CD14-positive monocyte (primary cell): ENCODE results near the gene SULT1A3. TPM values are rescaled to one million over a fixed set of nuclear protein-coding genes. Genes with fewer than 3 reads are reported as not detected.
A peak's percentile ranks its signal among the peaks of the same experiment; 100 is the strongest.
"Not testable (repeated sequence)": the region's sequence is repeated elsewhere in the genome, so short reads cannot be mapped to it uniquely, and the experiment has no call there.

Experiments used
- DNase-seq, 3 donors: peaks; one replicate each; pipeline ENCODE4 v3.0.0-alpha.2; 2011 to 2022
- H2AFZ ChIP-seq: 2 replicates; pipeline ENCODE4 v1.6.0; 2012; ENCODE audit warnings: mild to moderate bottlenecking, low read depth, low read length, inconsistent platforms; ENCODE audit not compliant: insufficient read depth, poor library complexity, severe bottlenecking
- H3K27ac ChIP-seq, 2 donors: 1 replicate in 1 of 2; 2 replicates in 1 of 2; pipeline ENCODE4 v1.5.1; 2012 to 2013; ENCODE audit warnings: low read length in 2 of 2, control low read depth in 1 of 2, inconsistent platforms in 1 of 2, low read depth in 1 of 2, mild to moderate bottlenecking in 1 of 2
- H3K27me3 ChIP-seq, 2 donors: one replicate each; pipeline versions ENCODE4 v1.6.0 to v1.6.1; 2011 to 2013; ENCODE audit warnings: low read length in 2 of 2; ENCODE audit not compliant: control insufficient read depth in 2 of 2, insufficient read depth in 2 of 2
- H3K36me3 ChIP-seq, 2 donors: replicated peaks in 1 of 2; 1 replicate in 1 of 2; 2 replicates in 1 of 2; pipeline versions ENCODE4 v1.5.1 to v1.6.1; 2012 to 2013; ENCODE audit warnings: low read length in 2 of 2, control low read depth in 1 of 2, inconsistent platforms in 1 of 2, mild to moderate bottlenecking in 1 of 2; ENCODE audit not compliant: insufficient read depth in 2 of 2, control insufficient read depth in 1 of 2
- H3K4me1 ChIP-seq, 2 donors: 1 replicate in 1 of 2; 2 replicates in 1 of 2; pipeline versions ENCODE4 v1.5.1 to v1.6.1; 2012 to 2013; ENCODE audit warnings: low read length in 2 of 2, control low read depth in 1 of 2, inconsistent platforms in 1 of 2, mild to moderate bottlenecking in 1 of 2, moderate library complexity in 1 of 2; ENCODE audit not compliant: insufficient read depth in 2 of 2, control insufficient read depth in 1 of 2
- H3K4me2 ChIP-seq: replicated peaks from 2 replicates; pipeline ENCODE3; 2012; ENCODE audit warnings: low read length, moderate library complexity, mild to moderate bottlenecking; ENCODE audit not compliant: poor library complexity, severe bottlenecking; ENCODE audit errors: extremely low read depth
- H3K4me3 ChIP-seq, 3 experiments: fragments of 200-600 bp in 1 of 3; sonication (generic) in 1 of 3; replicated peaks in 1 of 3; 1 replicate in 2 of 3; 2 replicates in 1 of 3; pipeline ENCODE4 v1.5.1; 2011 to 2013; ENCODE audit warnings: low read length in 3 of 3, mild to moderate bottlenecking in 3 of 3, control low read depth in 2 of 3, low read depth in 2 of 3, inconsistent platforms in 1 of 3, moderate library complexity in 1 of 3
- H3K79me2 ChIP-seq: 2 replicates; pipeline ENCODE4 v1.6.0; 2012; ENCODE audit warnings: mild to moderate bottlenecking, control low read depth, inconsistent platforms, low read length, moderate library complexity; ENCODE audit not compliant: insufficient read depth
- H3K9ac ChIP-seq: 2 replicates; pipeline ENCODE4 v1.6.0; 2017; ENCODE audit warnings: low read length, mild to moderate bottlenecking; ENCODE audit not compliant: insufficient read depth, poor library complexity, severe bottlenecking
- H3K9me3 ChIP-seq, 2 donors: replicated peaks in 1 of 2; 1 replicate in 1 of 2; 2 replicates in 1 of 2; pipeline versions ENCODE4 v1.5.1 to v1.6.1; 2012 to 2013; ENCODE audit warnings: low read length in 2 of 2, control low read depth in 1 of 2; ENCODE audit not compliant: control insufficient read depth in 1 of 2, insufficient read depth in 1 of 2
- H4K20me1 ChIP-seq: 2 replicates; pipeline ENCODE4 v1.6.0; 2012; ENCODE audit warnings: mild to moderate bottlenecking, low read length, control low read depth, moderate library complexity; ENCODE audit not compliant: insufficient read depth
- H3K27ac Mint-ChIP-seq, 7 donors: one replicate each; pipeline ENCODE4 v1.8.0; 2020; ENCODE audit warnings: mild to moderate bottlenecking in 7 of 7, mixed read lengths in 7 of 7, moderate library complexity in 6 of 7, inconsistent platforms in 2 of 7
- H3K27me3 Mint-ChIP-seq, 3 donors: one replicate each; pipeline ENCODE4 v1.8.0; 2021 to 2022; ENCODE audit warnings: low read depth in 3 of 3, mild to moderate bottlenecking in 3 of 3, mixed read lengths in 3 of 3, moderate library complexity in 3 of 3, inconsistent platforms in 1 of 3
- H3K36me3 Mint-ChIP-seq, 2 donors: one replicate each; pipeline ENCODE4 v1.8.0; 2020; ENCODE audit warnings: mixed read lengths in 2 of 2, inconsistent platforms in 1 of 2, mild to moderate bottlenecking in 1 of 2
- H3K4me1 Mint-ChIP-seq: one replicate; pipeline ENCODE4 v1.8.0; 2020; ENCODE audit warnings: mild to moderate bottlenecking, mixed read lengths
- H3K4me3 Mint-ChIP-seq, 2 donors: one replicate each; pipeline ENCODE4 v1.8.0; 2020; ENCODE audit warnings: mild to moderate bottlenecking in 2 of 2, mixed read lengths in 2 of 2, moderate library complexity in 1 of 2
- H3K9me3 Mint-ChIP-seq, 7 donors: one replicate each; pipeline ENCODE4 v1.8.0; 2020 to 2022; ENCODE audit warnings: mixed read lengths in 7 of 7, mild to moderate bottlenecking in 6 of 7, moderate library complexity in 6 of 7, inconsistent platforms in 2 of 7
- WGBS: methylation state at CpG from one replicate; pipeline ENCODE4 v1.1.5; 2013; ENCODE audit warnings: missing lambda C conversion rate; ENCODE audit not compliant: insufficient coverage; 5-methylcytosine and 5-hydroxymethylcytosine counted together
- intact Hi-C, 2 donors: fragments of 100-400 bp; cut with micrococcal nuclease; formaldehyde crosslinking; loops; one replicate each; pipeline versions ENCODE4 v1.15.0 to v1.15.1; 2023
- polyA plus RNA-seq, 3 donors: library from polyadenylated mRNA; depleted of rRNA in 1 of 3; unstranded in 2 of 3; stranded (reverse) in 1 of 3; fragments of 300-500 nt in 2 of 3; fragments of >200 nt in 1 of 3; fragmentation: Illumina TruSeq in 2 of 3; gene quantifications; 1 replicate in 2 of 3; 2 replicates in 1 of 3; pipeline ENCODE4 v1.2.3, GENCODE V29; 2012 to 2021
- TF ChIP-seq, protein P1 (sequence below): fragments of 200-600 bp; IDR thresholded peaks from one replicate; pipeline ENCODE4 v1.8.0; 2022; ENCODE audit warnings: antibody characterized with exemption, mild to moderate bottlenecking

SULT1A3 gene
- polyA plus RNA-seq, 3 donors = 20.9 to 29.9 (median 28.3) TPM

DNA sequence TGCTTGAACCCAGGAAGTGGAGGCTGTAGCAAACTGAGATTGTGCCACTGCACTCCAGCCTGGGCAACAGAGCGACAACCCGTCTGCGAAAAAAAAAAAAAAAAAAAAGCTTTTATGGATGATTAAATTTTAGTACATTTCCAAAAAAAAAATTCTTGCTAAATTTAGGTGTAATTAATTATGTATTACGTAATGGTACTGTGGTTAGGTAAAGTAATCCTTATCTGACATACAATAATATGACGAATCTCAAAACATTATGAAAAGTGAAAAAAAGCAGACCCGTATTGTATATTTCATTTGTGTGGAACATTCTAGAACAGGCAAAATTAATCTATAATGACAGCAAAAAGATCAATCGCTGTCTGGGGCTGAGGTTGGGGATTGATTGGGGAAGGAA is 26.0 kb upstream of the SULT1A3 start:
- no peak overlapping the region for H3K9ac ChIP-seq
- no peak overlapping the region for H3K4me2 ChIP-seq
- H3K27me3 ChIP-seq = no peaks in the 10 kb centered on the region
- H3K79me2 ChIP-seq = no peaks in the 10 kb centered on the region
- no peaks in the 10 kb centered on the region for H4K20me1 ChIP-seq
- intact Hi-C loops = no loop called here
- H2AFZ ChIP-seq = no peak overlapping the region
- Mint-ChIP-seq H3K4me3 (no peak overlapping the region), H3K4me1 (peaks cover 21% of the 10 kb centered on the region), H3K27ac (no peak overlapping the region), H3K36me3 (no peaks in the 10 kb centered on the region), H3K27me3 (peaks cover 0 to 5% (median 0%) of the 10 kb centered on the region in 3 donors), H3K9me3 (no peaks in the 10 kb centered on the region)
- H3K4me1 ChIP-seq = peaks cover 22 to 23% of the 10 kb centered on the region in 2 donors
- no peaks in the 10 kb centered on the region for H3K36me3 ChIP-seq
- H3K9me3 ChIP-seq = no peaks in the 10 kb centered on the region
- H3K4me3 ChIP-seq = no peak overlapping the region
- no peak overlapping the region for H3K27ac ChIP-seq
- no CpG with 5 or more reads among the region's 7 CpGs for WGBS
- no peak for DNase-seq
- TF ChIP-seq, protein P1, sequence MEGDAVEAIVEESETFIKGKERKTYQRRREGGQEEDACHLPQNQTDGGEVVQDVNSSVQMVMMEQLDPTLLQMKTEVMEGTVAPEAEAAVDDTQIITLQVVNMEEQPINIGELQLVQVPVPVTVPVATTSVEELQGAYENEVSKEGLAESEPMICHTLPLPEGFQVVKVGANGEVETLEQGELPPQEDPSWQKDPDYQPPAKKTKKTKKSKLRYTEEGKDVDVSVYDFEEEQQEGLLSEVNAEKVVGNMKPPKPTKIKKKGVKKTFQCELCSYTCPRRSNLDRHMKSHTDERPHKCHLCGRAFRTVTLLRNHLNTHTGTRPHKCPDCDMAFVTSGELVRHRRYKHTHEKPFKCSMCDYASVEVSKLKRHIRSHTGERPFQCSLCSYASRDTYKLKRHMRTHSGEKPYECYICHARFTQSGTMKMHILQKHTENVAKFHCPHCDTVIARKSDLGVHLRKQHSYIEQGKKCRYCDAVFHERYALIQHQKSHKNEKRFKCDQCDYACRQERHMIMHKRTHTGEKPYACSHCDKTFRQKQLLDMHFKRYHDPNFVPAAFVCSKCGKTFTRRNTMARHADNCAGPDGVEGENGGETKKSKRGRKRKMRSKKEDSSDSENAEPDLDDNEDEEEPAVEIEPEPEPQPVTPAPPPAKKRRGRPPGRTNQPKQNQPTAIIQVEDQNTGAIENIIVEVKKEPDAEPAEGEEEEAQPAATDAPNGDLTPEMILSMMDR = no peak

DNA sequence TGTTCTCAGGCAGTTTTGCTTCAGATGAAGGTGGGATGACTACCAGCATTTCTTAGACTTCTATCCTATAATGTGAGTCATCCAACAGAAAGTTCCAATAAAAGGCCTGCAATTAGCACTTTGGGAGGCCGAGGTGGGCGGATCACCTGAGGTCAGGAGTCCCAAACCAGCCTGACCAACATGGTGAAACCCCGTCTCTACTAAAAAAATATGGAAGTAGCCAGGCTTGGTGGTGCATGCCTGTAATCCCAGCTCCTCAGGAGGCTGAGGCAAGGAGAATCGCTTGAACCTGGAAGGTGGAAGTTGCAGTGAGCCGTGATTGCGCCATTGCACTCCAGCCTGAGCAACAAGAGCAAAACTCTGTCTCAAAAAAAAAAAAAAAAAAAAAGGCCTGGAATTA is 22.2 kb upstream of the SULT1A3 start:
- H3K4me3 ChIP-seq = peak overlapping the region in 1 of 3 experiments; percentile 25
- H2AFZ ChIP-seq, H3K27ac ChIP-seq, H3K36me3 Mint-ChIP-seq, H3K79me2 ChIP-seq, H3K9ac ChIP-seq, H3K9me3 Mint-ChIP-seq, H4K20me1 ChIP-seq, H3K9me3 ChIP-seq, H3K27me3 ChIP-seq, intact Hi-C loops, H3K36me3 ChIP-seq, H3K4me3 Mint-ChIP-seq, H3K27me3 Mint-ChIP-seq: not testable (repeated sequence)
- Mint-ChIP-seq H3K27ac (peak overlapping the region in 4 of 7 donors; percentile 14 to 61 (median 45)), H3K4me1 (peaks cover 15% of the 10 kb centered on the region)
- H3K4me2 ChIP-seq = peak overlapping the region; percentile 26
- DNase-seq = peak in 2 of 3 donors; percentile 54 to 58
- WGBS = 40% methylated on average over 3 of the region's 6 CpGs
- peaks cover 14 to 16% of the 10 kb centered on the region in 2 donors for H3K4me1 ChIP-seq
